DMS153 (cell line): ENCODE data around the gene SPATA13.

Source experiments
- DNase-seq: peaks from one replicate; lab custom pipeline; 2025; lab: John Stamatoyannopoulos, UW

SPATA13 gene

GRCh38 chr13:24167666-24168391 lies 7.3 kb downstream of the SPATA13 start:
- DNase-seq: no peak

GRCh38 chr13:24168392-24168750 lies 7.9 kb downstream of the SPATA13 start:
- DNase-seq: no peak

- DNase-seq: no peak
These were observed 8.5 kb downstream of the SPATA13 start for GRCh38 chr13:24168979-24169378.

GRCh38 chr13:24172071-24172470 lies 11.6 kb downstream of the SPATA13 start:
- DNase-seq: no peak

GRCh38 chr13:24173795-24174194 lies 13.3 kb downstream of the SPATA13 start:
- no peak for DNase-seq

GRCh38 chr13:24175847-24176246 lies 15.3 kb downstream of the SPATA13 start:
- DNase-seq: no peak

GRCh38 chr13:24176351-24177101 lies 16.0 kb downstream of the SPATA13 start:
- DNase-seq: no peak

GRCh38 chr13:24178847-24179485 lies 18.4 kb downstream of the SPATA13 start:
- no peak for DNase-seq

GRCh38 chr13:24179486-24179850 lies 18.9 kb downstream of the SPATA13 start:
- DNase-seq: no peak

GRCh38 chr13:24180750-24181377 lies 20.3 kb downstream of the SPATA13 start:
- no peak for DNase-seq

- no peak for DNase-seq
These were observed 21.6 kb downstream of the SPATA13 start for GRCh38 chr13:24181991-24182702.

- no peak for DNase-seq
These were observed 22.2 kb downstream of the SPATA13 start for GRCh38 chr13:24182703-24183081.

- no peak for DNase-seq
These were observed 23.2 kb downstream of the SPATA13 start for GRCh38 chr13:24183741-24184182.

GRCh38 chr13:24184265-24184841 lies 23.8 kb downstream of the SPATA13 start:
- no peak for DNase-seq

GRCh38 chr13:24184882-24185281 lies 24.4 kb downstream of the SPATA13 start:
- no peak for DNase-seq

- no peak for DNase-seq
These were observed 25.2 kb downstream of the SPATA13 start for GRCh38 chr13:24185591-24186232.

GRCh38 chr13:24187185-24187584 lies 26.7 kb downstream of the SPATA13 start:
- DNase-seq: no peak

- DNase-seq: no peak
These were observed 31.7 kb downstream of the SPATA13 start for GRCh38 chr13:24192057-24192810.

- no peak for DNase-seq
These were observed 32.3 kb downstream of the SPATA13 start for GRCh38 chr13:24192811-24193162.

- no peak for DNase-seq
These were observed 33.9 kb downstream of the SPATA13 start for GRCh38 chr13:24194447-24194846.
